GM12872 (cell line): ENCODE data around the gene STK16.

Experiments
- TF ChIP-seq, protein P1 (sequence below): IDR thresholded peaks from 3 replicates; pipeline ENCODE4 v1.5.1; 2011; ENCODE audit warnings: low read depth, mild to moderate bottlenecking, low read length, moderate library complexity; ENCODE audit not compliant: insufficient read depth

The STK16 gene

DNA sequence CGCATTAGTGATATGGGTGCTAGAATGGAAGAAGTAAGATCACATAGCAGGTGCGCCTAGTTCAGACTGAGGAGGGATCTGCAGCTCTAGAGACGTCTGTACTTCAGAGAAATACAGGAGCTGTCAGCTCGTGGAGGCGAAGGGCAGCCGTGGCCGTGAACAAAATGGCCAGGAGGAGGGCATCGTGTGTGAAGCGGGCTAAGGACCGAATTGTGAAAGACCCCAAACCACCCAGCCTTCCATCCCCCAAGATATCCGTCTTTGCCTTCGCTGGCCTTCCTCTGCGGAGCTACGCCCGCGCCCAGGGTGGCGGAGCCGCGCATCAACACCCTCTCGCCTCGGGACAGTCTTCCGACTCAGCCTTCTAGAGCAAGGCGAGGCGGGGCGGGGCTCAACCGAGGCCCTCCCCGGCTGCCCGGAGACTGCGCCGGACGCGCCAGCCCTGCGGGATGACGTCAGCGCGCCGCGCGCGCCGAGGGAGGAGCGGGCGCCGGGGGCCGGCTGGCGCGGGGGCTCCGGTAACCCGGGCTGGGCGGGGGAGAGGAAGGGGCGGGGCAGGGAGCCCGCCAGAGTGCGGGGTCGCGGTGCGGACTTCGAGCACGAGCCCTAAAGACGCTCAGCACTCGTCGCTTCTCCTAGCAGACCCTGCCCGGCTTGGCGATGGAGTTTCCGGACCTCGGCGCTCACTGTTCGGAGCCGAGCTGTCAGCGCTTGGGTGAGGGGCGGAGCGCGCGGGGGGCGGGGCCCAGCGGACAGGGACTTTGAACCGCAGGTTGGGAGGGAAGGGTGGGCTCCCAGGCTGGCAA is 38.7 kb upstream of the STK16 start, which contains the start of gene ZFAND2B:
Gene ZFAND2B (plus strand): TSS at position 455 of the 806 bp plus-strand sequence. CDS start 206 bp downstream, at position 661.
- TF ChIP-seq, protein P1, sequence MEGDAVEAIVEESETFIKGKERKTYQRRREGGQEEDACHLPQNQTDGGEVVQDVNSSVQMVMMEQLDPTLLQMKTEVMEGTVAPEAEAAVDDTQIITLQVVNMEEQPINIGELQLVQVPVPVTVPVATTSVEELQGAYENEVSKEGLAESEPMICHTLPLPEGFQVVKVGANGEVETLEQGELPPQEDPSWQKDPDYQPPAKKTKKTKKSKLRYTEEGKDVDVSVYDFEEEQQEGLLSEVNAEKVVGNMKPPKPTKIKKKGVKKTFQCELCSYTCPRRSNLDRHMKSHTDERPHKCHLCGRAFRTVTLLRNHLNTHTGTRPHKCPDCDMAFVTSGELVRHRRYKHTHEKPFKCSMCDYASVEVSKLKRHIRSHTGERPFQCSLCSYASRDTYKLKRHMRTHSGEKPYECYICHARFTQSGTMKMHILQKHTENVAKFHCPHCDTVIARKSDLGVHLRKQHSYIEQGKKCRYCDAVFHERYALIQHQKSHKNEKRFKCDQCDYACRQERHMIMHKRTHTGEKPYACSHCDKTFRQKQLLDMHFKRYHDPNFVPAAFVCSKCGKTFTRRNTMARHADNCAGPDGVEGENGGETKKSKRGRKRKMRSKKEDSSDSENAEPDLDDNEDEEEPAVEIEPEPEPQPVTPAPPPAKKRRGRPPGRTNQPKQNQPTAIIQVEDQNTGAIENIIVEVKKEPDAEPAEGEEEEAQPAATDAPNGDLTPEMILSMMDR: no peak

DNA sequence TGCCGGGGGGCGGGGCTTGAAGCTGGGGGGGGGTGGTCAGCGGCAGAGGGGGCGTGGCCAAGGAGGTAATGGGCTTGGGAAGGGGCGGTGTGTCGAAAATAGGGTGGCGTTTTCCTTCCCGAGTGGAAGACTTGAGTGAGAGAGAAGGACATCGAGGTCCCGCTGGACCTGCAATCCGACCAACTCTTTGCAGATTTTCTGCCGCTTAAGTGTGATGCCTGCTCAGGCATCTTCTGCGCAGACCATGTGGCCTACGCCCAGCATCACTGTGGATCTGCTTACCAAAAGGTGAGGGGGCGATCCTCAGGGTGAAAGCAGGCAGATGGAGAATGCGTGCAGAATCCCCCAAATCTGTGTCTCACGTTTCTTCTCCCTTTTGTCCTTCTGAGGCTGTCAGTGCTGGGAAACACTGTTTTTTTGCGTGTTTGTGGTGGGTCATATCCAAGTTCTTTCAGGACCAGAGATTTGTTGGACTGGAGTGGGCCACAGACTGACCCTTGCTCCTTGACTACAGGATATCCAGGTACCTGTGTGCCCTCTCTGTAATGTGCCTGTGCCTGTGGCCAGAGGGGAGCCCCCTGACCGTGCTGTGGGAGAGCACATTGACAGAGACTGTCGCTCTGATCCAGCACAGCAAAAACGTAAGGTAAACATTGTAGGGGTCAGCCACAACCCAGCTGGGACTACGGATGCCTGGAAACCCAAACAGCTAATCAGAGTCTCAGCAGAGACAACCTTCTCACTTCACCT is 38.0 kb upstream of the STK16 start:
- TF ChIP-seq, protein P1: no peak

DNA sequence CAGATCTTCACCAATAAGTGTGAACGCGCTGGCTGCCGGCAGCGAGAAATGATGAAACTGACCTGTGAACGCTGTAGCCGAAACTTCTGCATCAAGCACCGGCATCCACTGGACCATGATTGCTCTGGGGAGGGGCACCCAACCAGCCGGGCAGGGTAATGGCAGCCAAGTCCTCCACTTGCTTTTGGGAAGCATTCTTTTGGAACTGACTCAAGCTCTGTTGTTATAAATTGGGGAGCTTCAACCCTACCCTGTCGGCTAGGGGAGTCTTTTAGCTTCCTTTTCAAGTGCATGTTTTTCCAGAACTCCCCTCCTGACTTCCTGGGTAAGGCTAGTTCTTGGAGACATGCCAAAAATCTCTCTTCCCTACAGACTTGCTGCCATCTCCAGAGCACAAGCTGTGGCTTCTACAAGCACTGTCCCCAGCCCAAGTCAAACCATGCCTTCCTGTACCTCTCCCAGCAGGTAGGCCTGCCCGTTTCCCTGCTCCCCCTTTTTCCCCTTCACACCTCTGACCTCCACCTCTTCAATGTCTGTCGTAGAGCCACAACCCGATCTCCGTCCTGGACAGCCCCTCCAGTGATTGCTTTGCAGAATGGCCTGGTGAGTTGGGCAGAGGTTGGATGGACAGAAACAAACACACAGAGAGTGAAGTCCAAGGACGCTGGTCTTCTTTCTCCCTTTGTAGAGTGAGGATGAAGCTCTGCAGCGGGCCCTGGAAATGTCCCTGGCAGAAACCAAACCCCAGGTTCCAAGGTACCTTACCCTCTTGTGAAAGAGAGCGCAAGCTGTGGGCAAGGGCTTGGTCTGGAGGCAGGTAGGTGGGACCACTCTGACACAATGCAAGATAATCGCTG is 37.2 kb upstream of the STK16 start:
- TF ChIP-seq, protein P1: no peak

DNA sequence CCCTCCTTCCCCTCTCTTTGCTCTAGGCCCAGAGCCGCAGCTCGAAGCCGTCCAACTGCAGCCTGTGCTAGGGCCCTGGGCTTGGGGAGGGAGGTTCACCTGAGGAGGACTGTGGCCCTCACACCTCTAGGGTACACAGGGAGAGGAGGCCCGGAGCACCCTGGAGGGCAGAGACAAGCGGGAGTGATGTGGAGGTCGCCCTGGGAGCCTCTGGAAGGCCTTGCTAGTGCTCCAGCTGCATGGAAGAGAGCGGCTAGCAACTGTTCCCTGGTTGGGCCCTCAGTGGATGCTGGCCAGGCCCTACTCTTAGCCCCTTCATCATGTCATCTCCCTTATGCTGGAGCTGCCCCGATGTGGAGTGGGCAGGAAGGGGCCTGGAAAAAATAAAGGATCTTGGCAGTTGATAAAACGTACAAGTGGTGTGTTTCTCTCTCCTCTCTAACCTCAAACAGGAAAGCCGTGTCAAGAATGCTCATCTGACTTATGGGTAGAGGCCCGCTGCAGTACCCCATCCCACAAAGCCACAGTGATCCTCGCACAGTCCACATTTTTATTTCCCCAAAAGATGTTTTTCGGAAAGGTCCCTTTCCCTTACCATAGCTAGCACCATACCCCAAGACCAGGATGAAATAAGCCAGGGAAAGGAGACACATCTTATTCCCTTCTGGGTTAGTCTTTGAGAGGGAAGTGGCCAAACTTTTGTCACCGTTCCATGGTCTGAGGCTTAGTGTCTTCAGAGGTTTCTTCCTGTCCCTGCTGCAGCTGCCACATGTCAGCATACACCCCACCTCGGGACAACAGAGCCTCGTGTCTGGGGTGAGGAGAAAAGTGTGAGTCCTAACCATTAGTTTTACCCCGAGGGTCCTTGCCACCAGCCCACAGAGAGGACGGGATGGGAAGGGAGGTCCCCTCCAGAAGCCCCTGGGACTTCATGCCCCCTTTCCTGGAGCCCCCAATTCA is 35.8 kb upstream of the STK16 start:
- TF ChIP-seq, protein P1: no peak

DNA sequence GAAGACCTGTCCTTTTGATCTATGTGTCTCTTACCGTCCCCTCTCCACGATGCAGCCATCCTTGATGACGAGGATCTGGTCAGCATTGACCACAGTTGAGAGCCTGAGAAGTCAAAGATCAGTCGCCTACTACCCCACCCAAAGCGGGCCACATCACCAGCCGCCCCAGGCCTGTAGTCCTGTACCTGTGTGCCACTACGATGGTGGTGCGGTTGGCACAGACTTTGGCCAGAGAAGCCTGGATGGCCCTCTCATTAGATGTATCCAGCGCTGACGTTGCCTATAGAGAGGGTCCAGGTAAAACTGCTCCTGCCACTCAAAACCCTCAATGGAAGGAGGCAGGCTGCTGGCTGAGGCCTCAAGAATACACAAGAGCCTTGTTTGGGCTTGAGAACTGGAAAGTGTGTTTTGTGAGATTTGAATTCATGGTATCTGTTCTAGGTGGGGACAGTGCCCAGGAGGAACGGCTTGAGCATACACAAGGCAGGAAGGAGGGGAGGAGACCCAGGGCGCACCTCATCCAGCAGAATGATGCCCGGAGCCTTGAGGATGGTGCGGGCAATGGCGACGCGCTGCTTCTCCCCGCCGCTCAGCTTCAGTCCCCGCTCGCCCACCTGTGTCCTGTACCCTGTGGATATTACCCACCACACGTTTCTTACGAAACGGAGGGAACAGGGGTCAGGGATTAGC is 34.9 kb upstream of the STK16 start:
- TF ChIP-seq, protein P1: no peak

DNA sequence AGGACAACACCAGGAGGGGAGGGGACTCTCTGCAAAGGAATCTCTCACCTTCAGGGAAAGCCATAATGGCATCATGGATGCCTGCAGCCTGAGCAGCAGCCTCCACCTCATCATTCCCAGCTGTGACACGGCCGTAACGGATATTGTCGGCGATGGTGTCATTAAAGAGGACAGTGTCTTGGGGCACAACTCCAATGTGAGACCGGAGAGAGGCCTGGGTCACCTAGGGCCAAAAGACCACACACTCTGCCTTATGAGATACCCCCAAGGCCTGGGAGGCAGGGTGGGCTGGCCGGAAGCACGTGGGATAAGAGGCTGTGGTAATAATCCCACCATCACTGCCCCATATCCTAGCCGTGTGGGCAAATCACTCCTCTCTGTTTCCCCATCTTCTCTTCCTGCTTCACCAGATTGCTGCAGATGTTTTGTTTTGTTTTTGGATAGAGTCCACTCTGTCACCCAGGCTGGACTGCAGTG is 34.4 kb upstream of the STK16 start:
- TF ChIP-seq, protein P1: no peak
